Stimulated activated naive CD4-positive, alpha-beta T cell treated with Interleukin-2 at 50 U/mL for 16 hours (primary cell): Measurements from ENCODE around the gene TKT.
"Not testable (repeated sequence)": the region's sequence is repeated elsewhere in the genome, so short reads cannot be mapped to it uniquely, and the experiment has no call there.

ENCODE experiments used
- DNase-seq: peaks from one replicate; lab custom pipeline; 2025; lab: John Stamatoyannopoulos, UW

Gene TKT, protein sequence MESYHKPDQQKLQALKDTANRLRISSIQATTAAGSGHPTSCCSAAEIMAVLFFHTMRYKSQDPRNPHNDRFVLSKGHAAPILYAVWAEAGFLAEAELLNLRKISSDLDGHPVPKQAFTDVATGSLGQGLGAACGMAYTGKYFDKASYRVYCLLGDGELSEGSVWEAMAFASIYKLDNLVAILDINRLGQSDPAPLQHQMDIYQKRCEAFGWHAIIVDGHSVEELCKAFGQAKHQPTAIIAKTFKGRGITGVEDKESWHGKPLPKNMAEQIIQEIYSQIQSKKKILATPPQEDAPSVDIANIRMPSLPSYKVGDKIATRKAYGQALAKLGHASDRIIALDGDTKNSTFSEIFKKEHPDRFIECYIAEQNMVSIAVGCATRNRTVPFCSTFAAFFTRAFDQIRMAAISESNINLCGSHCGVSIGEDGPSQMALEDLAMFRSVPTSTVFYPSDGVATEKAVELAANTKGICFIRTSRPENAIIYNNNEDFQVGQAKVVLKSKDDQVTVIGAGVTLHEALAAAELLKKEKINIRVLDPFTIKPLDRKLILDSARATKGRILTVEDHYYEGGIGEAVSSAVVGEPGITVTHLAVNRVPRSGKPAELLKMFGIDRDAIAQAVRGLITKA

DNA sequence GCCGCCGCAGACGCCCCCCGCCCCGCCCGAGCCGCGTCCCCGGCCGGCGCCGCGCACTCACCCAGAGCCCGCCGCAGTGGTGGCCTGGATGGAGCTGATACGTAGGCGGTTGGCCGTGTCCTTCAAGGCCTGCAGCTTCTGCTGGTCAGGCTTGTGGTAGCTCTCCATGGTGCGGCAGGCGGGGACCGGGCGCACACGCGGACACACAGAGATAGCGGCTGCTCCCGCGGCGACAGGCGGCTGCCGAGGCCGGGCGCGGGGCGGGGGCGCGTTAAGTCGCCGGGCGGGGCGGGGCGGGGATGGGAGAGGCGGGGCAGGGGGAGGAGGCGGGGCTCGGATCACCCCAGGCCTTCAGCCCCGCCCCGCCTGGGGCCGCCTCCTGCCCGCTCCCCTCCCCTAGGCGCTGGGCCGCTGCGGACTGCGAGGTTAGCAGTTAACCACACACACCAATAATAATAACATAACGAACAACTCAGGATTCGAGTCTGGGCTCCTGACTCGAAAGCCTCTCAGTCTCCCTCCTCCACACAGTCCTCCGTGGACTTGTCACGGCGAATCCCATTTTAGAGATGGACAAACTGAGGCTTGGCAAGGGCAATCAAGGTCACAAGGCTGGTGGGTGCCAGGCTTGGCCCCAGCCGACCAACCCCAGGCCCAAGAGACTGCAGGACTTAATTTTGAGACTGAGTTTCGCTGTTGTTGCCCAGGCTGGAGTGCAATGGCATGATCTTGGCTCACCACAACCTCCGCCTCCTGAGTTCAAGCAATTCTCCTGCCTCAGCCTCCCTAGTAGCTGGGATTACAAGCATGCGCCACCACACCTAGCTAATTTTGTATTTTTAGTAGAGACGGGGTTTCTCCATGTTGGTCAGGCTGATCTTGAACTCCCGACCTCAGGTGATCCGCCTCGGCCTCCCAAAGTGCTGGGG lies at the start of gene TKT:
Gene TKT, minus strand, starts transcription at position 248 of the 929 bp plus-strand sequence. Its CDS starts 80 bp downstream, at position 168.
- DNase-seq = peak; percentile 84

DNA sequence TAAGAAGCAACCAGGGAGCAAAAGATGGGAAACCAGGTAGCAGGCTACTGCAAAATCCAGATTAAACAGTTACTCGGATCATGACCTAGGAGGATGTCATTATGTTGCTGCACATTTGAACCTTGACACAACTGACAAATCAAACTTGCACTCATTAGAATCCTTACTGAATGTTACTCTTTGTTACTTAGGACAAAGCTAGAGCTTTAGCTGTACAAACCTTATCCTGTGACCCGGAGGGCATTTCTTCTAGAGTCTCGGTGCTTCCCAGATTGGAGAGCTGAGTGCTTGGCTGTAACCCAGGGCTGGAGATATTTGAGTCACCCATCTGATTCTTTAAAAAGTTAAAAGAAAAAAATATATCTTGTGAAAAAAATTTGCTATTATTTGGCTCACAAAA lies 48.1 kb upstream of the TKT start:
- no peak for DNase-seq

DNA sequence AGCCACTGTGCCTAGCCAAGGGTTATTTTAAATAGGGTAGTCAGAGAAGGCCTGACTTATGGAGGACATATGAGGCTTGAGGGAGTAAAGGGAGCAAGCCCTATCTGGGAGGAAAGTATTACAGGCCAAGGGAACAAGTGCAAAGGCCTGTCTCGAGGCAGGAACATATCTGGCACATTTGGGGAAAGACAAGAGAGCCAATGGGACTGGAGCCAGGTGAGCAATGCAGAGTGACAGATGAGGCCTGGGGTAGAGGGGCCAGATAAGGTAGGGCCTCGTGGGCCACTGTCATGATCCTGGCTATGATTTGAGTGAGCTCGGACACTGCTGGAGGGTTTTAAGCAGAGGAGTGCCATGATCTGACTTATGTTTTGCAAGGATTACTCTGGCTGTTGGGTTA lies 47.7 kb upstream of the TKT start:
- DNase-seq = no peak

DNA sequence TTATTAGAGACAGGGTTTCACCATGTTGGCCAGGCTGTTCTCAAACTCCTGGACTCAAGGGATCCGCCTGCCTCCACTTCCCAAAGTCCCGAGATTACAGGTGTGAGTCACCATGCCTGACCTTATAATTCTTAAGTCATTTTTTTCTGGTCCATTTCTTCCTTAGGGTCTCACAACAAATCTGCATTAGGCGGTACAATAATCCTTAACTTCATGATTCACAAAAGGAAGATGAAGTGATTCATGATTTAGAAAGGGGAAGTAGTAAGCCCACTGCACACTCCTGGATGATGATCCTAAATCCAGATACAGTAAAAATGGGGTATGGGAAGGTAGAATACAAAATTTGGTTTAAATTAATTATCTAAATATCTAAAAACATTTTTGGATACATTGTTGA lies 45.0 kb upstream of the TKT start:
- DNase-seq = no peak

DNA sequence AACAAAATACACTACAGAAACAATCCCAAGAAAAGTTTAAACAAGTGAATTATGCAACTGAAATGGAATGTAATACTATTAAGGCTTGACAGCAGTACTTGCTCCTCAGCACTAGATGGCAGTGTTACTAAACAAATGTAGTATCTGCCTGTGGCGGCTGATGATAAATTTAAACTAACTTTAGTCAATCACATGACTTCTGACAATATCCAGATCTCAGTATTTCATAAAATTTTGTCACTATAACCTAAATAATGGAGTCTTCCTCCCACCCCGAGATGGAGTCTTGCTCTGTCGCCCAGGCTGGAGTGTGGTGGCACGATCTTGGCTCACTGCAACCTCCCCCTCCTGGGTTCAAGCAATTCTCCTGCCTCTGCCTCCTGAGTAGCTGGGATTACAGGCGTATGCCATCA lies 43.8 kb upstream of the TKT start:
- not testable (repeated sequence) for DNase-seq

DNA sequence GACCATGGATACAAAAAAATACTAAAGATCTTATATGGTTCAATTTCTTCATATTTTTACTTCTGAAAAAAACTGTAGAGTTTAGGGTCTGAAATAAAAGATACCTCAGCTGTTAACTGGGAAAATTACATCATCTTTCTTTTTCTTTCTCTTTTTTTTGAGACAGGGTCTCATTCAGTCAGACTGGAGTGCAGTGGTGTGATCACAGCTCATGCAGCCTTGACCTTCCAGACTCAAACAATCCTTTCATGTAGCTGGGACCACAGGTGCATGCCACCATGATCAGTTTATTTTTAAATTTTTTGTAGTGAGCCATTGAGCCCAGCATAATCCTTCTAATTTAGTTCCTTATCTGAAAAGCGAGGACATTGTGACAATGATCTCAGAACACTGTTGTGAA lies 39.6 kb upstream of the TKT start:
- no peak for DNase-seq

DNA sequence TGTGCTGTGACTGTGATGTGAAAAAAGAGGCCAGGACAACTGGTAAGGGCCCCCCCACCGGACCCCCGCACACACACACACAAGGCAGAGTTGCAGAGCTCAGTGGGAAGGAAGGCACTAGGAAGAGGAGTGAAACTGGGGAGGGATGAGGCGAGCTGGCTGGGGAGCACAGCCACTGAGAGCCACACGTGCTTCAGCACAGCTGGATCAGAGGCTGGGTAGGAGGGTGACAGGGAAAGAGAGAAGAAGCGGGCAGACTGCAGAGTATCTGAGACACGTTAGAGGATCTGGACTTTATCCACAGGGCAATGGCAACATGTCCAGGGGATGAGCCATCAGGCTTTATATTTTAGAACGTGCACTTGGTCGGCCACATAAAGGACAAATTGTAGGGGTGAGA lies 38.0 kb upstream of the TKT start:
- no peak for DNase-seq

DNA sequence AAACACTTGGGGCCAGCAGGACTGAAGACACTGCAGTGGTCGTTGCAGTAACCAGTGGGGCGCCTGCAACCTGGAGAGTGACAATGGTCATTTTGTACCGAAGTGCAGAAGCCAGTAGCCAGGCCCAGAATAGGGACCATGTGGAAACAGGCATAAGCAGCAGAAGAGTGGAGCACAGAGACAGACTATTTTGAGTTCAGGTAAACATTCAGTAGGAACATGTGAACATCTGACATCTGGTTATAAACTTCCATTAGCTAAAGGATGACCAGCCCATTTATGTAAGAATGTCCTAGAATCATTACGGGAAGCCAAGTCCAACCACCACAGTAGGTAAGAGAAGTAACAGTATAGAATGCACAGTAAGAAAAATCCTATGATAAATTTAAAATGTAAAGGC lies 32.4 kb upstream of the TKT start:
- DNase-seq = no peak

DNA sequence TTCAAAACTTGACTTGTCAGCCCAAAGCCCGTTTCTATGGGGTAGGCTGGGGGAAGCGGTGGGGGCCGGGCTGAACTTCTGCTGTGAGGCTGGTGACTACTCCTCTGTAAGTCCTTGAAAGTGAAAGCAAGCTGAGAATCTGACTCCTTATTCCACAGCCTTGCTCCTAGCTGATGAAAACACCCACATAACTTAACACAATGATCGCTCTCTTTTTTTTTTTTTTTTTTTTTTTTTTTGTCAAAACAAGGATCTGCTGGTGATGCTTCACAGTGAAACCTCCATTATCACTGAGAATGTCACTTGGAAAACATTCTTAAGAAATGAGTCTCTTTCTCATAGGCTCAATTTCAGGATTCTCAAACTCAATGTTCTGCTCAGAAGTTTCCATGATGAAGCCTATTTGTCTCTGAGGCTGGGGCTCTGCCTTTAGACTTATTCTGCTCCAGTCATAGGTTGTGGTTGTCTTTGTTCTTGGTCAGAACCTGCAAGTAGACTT lies 31.4 kb upstream of the TKT start:
- no peak for DNase-seq

DNA sequence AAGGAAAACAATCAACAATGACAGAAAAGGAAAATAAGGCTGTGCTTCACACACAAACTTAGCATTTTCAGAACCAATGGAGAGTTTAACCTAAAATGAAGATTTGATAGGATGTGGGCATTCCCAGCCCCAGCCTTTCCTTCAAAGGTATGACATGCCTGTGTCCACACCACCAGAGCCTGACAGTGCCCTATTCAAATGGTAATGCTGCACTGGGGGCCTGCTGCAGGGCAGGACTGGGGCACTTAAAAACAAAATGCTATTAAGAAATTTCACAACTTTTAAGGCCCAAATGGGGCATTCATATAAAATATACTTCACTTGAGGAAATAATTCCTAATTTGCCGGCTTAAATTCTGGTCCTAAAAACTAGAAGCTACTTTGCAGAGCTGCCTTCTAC lies 30.9 kb upstream of the TKT start:
- DNase-seq = no peak

DNA sequence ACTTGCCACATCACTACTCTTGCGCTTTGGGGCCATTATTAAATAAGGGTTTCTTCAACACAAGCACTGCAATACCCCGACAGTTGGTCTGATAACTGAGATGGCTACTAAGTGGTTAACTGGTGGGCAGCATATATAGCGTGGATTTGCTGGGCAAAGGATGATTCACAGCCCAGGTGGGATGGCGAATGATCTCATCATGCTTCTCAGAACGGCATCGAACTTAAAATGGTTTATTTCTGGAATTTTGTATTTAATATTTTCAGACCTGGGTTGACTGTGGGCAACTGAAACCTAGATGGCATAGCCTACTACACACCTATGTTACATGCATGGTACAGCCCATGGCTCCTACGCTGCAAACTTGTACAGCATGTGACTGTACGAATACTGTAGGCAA lies 26.8 kb upstream of the TKT start:
- no peak for DNase-seq

DNA sequence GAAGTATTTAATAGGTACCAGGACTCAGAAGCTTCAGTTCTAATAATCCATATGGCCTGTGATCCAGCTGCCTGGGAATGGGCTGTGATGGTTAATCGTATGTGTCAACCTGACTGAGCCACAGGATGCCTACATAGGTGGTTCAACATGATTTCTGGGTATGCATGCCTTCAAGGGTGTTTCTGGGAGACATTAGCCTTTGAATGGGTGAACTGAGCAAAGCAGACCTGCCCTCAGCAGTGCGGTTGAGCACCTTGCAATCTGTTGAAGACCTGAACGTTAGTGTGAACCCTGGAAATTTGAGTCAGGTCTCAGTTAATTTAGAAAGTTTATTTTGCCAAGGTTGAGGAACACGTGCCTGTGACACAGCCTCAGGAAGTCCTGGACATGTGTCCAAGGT lies 22.8 kb upstream of the TKT start:
- no peak for DNase-seq

DNA sequence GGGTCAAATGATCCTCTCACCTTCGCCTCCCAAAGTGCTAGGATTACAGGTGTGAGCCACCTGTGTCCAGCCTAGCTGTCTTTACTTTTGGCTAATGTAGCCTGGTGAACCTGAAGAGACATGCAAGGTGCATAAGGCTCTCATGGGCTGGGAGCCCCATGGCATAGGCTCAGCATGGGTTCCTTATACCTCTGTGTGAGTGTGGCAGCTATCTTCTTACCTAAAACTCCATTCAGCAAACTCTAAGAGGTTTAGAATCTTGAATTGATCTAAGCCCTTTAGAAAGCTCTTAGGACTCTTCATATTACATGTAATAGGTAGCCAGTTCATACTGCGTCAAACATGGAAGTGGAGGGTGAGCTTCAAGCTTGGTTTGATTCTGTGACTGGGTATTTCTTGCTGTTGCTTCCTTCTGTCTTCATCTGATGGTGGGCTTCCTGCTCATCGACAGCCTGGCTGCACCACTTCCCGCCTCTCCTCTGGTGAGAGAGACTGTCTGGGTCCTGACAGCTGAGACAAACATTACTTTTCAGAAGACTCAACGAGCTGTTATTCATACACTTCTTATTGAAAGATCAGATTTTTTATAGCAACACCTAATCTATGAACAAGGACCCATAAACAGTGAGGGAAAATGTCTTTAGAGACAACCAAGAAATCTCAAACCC lies 19.2 kb upstream of the TKT start:
- no peak for DNase-seq

DNA sequence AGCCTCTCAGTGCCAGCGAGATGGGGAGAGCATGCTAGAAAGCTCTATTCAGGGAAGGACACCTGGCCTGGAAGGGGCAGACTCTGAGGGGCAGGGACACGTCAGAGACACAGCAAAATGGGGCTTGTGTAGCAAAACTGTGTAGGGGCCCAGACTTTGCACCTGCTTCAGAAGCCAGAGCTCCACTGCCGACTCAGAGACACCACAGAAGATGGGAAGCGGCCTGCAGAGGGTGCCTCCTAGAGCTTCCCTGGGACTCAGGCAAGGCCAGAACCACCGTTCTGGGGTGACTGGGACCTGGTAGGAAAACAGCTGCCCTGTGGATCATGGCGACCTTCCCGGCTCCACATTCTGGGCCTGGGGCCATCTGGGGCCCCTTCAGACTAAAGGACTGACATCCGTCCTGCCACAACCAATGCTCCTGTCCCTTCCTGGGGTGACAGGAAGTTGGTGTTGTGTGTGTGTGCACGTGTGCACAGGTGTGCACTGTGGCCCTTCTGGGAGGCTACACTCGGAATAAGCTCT lies 17.4 kb upstream of the TKT start:
- no peak for DNase-seq

DNA sequence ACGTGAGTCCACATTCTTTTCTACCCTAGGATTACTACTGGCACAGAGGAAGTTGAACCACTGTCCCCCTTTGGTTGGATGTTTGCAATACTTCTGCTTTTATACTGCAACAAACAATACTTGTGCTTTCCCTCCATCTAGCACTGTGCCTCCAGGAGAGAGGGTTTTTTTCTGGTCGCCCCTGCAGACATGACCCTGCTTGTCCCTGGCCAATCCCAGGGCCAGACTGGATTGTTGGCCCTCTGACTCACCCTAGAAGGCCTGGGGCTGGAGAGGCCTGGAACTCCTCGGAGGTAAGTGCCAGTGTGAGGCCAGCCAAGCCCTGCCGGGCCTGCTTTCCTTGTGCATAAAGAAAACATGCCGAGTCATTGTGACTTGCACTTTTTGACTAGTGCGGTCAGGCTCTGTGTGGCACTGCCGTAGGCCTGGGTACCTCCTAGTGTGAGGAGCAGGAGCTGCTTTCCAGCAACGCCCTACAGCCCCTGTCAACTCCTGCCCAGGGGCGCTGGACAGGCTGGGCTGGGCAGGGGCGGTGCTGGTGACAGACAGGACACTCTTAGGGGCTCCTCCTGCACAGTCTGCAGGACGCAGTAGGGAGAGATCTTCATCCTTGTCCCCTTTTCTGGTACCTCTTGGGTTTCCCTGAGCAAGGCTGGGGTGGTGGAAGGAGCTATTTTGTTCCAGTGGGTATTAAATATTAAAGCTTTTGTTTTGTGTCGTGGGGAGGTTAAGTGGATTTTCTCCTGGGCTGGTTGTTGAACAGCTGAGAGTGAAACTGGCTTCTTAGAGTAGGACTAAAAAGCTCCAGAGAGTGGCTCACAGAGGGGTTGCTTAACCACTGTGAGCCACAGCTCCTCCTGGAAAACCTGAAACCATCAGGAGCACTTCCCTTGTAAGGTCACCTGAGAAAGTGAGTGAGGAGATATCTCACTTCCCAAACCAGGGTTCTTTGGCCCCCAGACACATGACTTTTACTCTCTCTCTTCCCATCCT lies 14.4 kb upstream of the TKT start:
- no peak for DNase-seq

DNA sequence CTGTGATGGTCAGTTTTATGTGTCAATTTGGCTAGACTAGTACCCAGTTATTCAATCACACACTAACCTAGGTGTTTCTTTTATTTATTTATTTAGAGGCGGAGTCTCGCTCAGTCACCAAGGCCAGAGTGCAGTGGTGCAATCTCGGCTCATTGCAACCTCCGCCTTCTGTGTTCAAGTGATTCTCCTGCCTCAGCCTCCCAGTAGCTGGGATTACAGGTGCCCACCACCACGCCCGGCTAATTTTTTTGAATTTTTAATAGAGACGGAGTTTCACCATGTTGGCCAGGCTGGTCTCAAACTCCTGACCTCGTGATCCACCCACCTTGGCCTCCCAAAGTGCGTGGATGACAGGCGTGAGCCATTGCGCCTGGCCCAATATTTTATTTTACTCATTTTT lies 13.4 kb upstream of the TKT start:
- not testable (repeated sequence) for DNase-seq

DNA sequence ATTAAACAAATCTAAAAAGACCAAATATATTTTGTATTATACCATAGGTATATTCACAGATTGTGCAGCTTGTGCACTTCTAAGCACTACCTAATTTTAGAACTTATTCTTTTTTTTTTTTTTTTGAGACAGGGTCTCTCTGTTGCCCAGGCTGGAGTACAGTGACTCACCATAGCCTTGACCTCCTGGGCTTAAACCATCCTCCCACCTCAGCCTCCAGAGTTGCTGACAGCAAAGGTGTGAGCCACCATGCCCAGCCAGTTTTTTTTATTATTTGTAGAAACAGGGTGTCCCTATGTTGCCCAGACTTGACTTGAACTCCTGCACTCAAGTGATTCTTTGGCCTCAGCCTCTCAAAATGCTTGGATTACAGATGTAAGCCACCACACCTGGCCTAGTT lies 11.9 kb upstream of the TKT start:
- no peak for DNase-seq

DNA sequence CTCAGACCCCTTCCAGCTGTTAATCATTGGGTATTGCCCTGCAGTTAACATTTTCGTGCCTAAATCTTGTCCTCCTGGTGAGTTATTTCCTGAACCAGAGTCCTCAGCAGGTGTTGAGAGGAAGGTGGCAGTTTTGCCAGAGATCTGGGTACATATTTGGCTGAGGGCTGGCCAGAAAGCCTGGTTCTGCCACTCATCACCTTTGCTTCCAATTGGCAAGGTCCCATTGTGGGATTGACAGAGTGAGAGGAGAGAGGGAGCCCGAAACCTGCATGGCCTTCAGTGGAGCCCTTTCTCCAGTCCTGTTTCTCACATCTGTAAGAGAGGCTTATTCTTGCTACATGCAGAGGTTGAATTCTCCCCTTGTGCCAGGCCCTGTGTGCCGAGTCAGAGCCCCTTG lies 8.9 kb upstream of the TKT start:
- DNase-seq = no peak

DNA sequence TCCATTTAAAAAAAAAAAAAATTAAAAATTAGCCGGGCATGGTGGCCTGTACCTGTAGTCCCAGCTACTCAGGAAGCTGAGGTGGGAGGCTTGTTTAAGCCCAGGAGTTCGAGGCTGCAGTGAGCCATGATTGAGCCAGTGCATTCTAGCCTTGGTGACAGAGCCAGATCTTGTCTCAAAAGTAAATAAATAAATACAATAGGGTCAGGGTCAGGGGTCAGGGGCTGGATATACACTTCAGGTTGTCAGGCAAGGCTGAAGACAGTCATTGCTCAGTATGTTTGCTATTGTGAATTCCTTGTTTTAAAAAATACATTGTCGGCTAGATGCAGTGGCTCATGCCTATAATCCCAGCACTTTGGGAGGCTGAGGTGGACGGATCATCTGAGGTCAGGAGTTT lies 8.1 kb upstream of the TKT start:
- no peak for DNase-seq

DNA sequence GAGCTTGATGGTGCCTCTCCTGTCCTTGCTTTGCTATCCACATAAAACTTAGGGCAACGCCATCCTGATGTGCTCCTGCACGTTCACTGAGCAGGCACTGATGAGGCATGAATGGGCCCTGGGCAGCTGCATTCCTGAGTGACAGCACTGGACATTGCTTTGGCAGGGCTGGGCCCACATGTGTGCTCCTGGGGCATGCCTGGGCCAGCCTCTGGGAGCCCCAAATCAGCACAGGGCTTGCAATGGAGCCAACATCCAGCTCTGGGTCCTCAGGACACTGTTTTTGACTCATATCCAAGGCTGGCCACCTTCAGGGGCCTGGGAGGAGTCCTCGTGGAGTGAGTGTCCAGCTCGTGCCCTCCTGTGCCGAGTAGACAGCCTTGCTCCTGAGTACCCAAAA lies 5.9 kb upstream of the TKT start:
- no peak for DNase-seq
